ENCODE data around the gene PLXND1. TPM values are rescaled to one million over a fixed set of nuclear protein-coding genes. Genes with fewer than 3 reads are reported as not detected.

Gene PLXND1, protein sequence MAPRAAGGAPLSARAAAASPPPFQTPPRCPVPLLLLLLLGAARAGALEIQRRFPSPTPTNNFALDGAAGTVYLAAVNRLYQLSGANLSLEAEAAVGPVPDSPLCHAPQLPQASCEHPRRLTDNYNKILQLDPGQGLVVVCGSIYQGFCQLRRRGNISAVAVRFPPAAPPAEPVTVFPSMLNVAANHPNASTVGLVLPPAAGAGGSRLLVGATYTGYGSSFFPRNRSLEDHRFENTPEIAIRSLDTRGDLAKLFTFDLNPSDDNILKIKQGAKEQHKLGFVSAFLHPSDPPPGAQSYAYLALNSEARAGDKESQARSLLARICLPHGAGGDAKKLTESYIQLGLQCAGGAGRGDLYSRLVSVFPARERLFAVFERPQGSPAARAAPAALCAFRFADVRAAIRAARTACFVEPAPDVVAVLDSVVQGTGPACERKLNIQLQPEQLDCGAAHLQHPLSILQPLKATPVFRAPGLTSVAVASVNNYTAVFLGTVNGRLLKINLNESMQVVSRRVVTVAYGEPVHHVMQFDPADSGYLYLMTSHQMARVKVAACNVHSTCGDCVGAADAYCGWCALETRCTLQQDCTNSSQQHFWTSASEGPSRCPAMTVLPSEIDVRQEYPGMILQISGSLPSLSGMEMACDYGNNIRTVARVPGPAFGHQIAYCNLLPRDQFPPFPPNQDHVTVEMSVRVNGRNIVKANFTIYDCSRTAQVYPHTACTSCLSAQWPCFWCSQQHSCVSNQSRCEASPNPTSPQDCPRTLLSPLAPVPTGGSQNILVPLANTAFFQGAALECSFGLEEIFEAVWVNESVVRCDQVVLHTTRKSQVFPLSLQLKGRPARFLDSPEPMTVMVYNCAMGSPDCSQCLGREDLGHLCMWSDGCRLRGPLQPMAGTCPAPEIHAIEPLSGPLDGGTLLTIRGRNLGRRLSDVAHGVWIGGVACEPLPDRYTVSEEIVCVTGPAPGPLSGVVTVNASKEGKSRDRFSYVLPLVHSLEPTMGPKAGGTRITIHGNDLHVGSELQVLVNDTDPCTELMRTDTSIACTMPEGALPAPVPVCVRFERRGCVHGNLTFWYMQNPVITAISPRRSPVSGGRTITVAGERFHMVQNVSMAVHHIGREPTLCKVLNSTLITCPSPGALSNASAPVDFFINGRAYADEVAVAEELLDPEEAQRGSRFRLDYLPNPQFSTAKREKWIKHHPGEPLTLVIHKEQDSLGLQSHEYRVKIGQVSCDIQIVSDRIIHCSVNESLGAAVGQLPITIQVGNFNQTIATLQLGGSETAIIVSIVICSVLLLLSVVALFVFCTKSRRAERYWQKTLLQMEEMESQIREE (N-terminal part only)
- total RNA-seq (2022; extraction: Qiagen RNA extraction) = 78.3 to 96.7 TPM (median 90.6 TPM) in 5 replicates

DNA sequence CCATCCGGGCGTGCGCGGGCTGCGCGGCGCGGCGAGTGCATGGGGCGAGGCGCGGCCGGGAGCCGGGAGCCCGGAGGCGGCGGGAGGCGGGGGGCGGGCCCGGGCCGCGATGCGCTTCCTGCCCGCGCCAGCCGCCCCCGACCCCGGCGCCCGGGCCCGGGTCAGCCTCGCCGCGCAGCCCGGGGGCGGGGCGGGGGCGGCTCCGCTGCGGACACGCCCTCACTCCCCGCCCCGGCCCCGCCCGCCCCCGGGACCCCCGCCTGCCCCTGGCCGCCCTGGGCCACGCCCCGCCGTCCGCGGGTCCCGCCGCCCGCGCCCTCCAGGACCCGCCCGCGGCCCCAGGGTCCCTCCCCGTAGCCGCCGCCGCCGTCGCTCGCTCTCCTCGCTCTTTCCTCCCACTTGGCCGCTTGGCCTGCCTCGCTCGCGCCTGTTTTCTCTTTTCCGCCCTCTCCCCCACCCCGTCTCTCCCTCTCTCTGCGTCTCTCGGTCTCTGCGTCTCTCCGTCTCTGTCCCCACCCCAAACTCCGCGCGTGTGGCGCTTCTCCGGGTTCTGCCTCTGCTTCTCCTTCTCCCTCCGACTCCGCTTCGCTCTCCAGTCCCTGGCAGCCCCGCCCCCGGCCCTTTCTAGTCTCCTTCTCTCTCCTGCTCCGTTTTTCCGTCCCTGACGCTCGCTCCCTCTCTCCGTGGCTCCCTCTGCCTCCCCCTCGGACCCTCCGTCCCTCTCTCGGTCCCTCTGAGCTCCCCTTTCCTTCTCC lies at the start of gene PLXND1:
Gene PLXND1, minus strand, starts transcription at position 41 of the 755 bp plus-strand sequence. Its CDS starts 37 bp downstream, at position 4.

DNA sequence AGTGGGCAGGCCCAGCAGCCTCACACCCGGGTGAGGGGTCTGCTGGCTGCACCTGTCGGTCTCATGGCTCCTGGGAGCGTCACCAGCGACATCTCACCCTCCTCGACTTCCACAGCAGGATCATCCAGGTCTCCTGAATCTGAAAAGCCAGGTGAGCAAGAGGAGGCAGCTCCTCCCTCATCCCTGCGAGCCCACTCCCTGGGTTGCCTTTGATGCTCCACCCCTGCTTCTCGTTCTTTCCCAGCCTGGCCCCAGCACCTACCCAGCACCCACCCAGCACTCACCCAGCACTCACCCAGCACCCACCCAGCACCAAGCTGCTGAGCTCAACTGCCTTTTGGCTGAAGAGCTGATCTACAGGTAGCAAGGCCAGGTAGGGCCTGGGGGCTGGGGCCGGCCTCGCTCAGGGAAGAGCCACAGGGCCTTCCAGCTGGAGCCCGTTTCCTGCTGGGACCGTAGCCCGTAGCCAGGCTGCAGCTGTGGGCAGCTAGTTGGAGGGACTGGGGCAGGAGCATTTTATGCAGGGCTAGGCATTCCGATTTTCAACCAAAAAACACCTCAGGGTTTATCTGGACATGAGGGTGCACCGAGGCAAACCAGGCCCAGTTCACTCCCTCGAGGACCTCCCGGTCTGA lies 63.2 kb downstream of the PLXND1 start, which contains the start of gene H1-8:
Gene H1-8, plus strand, starts transcription at position 20 of the 635 bp plus-strand sequence. Its CDS starts 44 bp downstream, at position 64.

DNA sequence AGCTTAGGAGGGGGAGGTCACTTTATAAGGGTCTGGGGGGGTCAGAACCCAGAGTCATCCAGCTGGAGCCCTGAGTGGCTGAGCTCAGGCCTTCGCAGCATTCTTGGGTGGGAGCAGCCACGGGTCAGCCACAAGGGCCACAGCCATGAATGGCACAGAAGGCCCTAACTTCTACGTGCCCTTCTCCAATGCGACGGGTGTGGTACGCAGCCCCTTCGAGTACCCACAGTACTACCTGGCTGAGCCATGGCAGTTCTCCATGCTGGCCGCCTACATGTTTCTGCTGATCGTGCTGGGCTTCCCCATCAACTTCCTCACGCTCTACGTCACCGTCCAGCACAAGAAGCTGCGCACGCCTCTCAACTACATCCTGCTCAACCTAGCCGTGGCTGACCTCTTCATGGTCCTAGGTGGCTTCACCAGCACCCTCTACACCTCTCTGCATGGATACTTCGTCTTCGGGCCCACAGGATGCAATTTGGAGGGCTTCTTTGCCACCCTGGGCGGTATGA lies 77.8 kb downstream of the PLXND1 start, which contains the start of gene RHO:
Gene RHO, plus strand, starts transcription at position 51 of the 512 bp plus-strand sequence. Its CDS starts 95 bp downstream, at position 146.

Other genes with a start within 250 kb of the PLXND1 start
- 0.70 to 1.3 TPM (median 1.0 TPM) in 5 replicates for gene EFCAB12, start 178.0 kb downstream of the PLXND1 start, total RNA-seq (2022; extraction: Qiagen RNA extraction)
- gene MBD4, start 166.7 kb downstream of the PLXND1 start, total RNA-seq (2022; extraction: Qiagen RNA extraction) = 14.8 to 19.9 TPM (median 17.8 TPM) in 5 replicates
- 11.0 to 13.1 TPM (median 11.9 TPM) in 5 replicates for gene IFT122, start 166.5 kb downstream of the PLXND1 start, total RNA-seq (2022; extraction: Qiagen RNA extraction)
- not detected in 5 replicates for gene RHO, start 78.0 kb downstream of the PLXND1 start, total RNA-seq (2022; extraction: Qiagen RNA extraction)
- not detected in 5 replicates for gene H1-8, start 63.5 kb downstream of the PLXND1 start, total RNA-seq (2022; extraction: Qiagen RNA extraction)